Activated T-cell treated with anti-CD3 and anti-CD28 coated beads for 4 hours (primary cell): ENCODE measurements around the gene ACAD10.

ENCODE experiments used
- DNase-seq: peaks from one replicate; pipeline ENCODE4 v3.0.0-alpha.2; 2020

ACAD10 gene

DNA sequence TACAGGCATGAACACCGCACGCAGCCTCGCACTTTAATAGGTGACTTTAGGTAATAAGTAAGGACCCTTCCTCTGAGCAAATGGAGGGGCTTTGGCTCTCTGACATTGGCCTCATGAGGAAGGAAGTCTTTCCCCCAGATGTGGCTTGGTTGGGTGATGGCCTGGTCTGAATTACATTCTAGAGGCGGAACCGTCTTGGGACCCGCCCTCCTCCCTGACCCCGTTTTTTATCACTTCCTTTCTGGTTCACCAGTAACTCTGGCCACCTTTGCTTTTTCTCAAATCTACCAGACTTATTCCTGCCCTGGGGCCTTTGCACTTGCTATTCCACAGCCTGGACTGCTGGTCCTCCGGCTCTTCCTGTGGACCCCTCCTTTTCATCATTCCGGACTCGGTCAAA lies 94.3 kb downstream of the ACAD10 start:
- no peak for DNase-seq

DNA sequence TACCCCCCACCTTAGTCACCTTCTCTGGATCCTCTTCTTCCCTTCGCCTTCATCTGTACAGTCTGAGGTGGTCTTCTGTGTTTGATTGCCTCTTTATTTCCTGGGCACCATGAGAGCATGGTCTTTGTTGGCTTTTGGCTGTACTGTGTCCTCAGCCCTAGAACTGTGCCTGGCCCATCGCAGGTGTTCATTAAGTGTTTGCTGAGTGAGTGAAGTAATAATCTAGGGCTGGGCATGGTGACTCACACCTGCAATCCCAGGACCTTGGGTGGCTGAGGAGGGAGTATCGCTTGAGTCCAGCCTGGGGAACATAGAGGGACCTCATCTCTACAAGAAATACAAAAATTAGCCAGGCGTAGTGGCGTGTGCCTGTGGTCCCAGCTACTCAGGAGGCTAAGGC lies 94.8 kb downstream of the ACAD10 start:
- no peak for DNase-seq

DNA sequence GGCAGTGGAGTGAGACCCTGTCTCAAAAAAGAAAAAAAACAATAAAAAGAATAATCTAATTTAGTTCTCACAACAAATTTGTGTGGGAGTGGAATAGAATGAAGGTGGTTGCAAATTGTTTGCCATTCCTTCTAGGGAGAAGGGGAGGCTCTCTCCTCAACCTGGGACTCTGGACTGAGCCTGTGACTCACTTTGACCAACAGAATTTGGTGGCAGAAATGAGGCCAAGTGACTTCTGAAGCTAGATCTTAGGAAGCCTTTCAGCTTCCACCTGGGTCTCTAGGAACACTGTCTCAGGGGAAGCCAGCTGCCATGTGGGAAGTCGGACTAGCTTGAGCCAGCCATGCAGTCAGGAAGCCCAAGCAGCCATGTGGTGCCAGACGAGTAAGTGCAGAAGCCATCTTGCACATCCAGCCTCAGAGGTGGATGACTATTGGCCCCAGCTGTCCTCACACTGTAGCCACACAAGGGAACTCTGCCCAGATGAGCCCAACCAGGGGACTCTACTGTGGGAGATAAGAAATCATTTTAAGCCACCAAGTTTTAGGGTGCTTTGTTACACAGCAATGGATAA lies 95.3 kb downstream of the ACAD10 start:
- DNase-seq: no peak

DNA sequence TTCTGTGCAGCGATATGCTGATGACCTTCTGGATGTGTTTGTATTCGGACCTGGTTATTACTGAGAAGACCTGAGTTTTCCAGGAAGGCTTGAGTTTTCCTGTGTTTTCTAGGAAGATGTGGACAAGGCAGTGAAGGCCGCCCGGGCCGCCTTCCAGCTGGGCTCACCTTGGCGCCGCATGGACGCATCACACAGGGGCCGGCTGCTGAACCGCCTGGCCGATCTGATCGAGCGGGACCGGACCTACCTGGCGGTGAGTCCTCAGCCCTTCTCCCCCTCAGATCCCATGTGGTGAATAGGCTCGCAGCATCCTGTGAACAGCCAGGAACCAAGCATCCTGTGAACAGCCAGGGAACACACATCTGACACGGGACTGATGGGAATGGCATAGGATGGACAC lies 97.2 kb downstream of the ACAD10 start:
- DNase-seq: no peak

DNA sequence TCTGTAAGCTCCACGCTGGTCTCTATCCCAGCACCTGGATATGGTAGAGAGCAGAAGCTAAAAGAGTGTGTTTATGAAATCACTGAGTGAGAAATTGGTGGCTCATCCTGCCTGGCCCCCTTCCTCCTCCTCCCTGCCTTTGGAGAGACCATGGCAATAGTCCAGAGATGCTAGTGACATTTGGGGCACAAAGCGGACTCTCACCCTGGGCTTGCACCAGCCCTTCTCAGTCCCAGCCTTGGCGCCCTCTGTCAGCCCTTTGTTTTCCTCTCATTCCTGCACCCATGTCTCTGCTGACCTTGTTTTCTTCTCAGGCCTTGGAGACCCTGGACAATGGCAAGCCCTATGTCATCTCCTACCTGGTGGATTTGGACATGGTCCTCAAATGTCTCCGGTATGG lies 99.1 kb downstream of the ACAD10 start:
- DNase-seq: no peak

DNA sequence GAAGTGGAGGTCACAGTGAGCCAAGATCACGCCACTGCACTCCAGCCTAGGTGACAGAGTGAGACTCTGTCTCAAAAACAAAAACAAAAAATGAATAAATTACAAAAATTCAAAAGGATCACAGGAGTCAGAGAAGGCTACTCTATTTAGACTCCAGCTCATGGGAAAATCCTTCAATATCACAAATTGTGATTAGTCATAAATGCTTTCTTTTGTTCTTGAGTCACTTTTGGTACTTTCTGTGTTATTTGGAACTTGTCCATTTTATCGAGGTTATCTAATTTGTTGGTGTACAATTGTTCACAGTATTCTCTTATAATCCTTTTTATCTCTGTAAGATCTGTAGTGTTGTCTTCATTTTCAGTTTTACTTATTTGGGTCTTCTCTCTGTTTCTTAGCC lies 99.8 kb downstream of the ACAD10 start:
- no peak for DNase-seq

DNA sequence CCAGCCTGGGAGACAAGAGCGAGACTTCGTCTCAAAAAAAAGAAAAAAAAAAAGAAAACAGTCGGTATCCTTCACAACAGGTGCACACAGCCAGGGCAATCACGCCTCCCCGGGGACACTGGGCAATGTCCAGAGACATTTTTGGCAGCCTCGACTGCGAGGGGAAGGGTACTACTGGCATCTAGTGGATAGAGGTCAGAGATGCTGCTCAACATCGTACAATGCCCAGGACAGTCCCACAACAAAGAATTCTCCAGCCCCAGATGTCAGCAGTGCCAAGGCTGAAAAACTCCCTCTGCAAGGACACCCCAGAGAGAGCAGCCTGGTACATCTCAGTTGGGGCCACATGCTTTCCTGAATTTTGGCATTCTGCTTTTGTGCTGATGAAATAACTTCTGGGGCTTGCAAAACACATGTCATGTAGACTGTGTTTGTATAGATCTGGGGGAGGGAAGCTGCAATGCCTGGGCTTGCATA lies 102.4 kb downstream of the ACAD10 start:
- no peak for DNase-seq

DNA sequence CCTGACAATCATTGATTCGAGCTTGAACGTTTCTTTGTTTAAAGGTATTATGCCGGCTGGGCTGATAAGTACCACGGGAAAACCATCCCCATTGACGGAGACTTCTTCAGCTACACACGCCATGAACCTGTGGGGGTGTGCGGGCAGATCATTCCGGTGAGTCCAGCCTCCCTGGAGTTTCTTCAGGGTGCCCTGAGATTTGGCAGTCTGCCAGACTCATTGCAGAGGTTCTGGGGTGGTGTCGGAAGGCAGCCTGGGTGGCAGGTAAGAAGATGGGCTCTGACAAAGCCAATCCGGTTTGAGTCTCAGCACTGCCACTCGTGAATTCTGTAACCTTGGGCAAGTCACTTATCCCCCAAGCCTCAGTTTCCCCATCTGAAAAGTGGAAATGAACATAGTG lies 103.9 kb downstream of the ACAD10 start:
- no peak for DNase-seq

DNA sequence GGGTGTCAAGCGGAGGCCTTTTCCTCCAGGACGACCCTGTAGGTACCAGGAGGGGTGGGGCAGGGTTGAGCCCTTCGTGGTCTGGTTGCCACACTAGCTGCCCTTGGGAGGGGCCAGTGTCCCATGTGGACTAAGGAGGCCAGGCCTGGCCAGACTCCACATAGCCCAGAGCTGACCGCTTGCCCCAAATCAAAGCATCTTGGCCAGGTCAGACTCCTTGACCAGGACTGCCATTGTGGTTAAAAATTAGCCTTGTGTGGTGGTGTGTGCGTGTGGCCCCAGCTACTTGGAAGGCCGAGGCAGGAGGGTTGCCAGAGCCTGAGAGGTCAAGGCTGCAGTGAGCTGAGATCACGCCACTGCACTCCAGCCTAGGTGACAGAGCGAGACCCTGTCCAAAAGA lies 105.7 kb downstream of the ACAD10 start:
- no peak for DNase-seq

DNA sequence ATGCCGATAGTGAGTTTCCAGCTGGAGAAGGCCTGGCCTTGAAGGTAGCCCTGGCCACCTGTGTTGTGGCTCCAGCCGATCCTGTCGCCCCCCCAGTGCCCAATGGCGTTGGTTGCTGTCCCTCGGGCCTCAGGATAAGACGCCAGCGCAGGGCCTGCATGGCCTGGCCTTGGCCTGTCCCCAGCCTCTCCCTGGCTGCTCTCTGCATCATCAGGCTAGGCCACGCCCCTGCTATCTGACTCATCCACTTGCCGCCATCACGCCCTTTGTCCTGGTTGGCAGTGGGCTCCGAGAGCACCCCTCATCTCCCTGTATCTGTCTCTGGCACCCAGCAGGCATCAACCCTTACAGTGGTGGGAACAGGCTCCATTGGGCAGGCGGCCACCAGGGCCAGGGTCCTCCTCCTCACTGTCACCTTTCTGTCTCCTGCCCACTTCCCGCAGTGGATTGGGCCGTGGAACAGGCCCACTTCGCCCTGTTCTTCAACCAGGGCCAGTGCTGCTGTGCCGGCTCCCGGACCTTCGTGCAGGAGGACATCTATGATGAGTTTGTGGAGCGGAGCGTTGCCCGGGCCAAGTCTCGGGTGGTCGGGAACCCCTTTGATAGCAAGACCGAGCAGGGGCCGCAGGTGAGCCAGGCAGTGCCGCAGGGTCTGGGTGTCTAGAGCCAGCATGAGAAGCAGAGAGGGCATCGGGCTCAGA lies 106.5 kb downstream of the ACAD10 start:
- no peak for DNase-seq

DNA sequence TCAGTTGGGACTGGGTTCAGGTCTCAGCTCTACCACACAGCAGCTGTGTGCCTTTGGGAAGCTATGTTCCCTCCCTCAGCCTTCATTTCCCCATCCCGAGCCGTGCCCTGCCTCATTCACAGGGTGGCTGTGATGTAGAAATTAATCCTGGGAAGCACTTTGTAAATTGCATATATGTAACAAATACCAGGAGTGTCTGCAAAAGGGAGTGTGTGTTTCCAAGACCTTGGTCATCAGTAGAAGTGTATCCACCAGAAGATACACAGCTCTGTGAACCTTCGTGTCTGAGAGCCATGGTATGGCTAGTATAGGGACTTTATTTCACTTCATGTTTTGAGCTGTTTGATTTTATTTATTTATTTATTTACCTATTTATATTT lies 107.0 kb downstream of the ACAD10 start:
- DNase-seq: no peak

DNA sequence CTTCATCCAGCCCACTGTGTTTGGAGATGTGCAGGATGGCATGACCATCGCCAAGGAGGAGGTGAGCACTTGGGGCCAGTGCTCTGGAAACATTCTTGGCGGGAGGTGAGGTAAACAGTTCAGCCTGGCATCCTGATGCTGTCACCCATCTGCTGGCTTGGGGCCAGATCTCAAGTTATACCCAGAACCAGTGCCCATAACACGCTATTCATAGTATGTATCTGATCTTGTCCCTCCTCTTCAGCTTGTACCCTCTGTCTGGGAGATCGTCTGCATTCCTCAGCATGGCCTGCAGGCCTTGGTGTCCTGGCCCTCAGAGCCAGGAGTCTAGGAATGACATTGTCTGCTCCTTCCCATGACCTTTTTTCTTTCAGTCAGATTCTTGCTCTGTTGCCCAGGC lies 112.3 kb downstream of the ACAD10 start:
- DNase-seq: no peak

DNA sequence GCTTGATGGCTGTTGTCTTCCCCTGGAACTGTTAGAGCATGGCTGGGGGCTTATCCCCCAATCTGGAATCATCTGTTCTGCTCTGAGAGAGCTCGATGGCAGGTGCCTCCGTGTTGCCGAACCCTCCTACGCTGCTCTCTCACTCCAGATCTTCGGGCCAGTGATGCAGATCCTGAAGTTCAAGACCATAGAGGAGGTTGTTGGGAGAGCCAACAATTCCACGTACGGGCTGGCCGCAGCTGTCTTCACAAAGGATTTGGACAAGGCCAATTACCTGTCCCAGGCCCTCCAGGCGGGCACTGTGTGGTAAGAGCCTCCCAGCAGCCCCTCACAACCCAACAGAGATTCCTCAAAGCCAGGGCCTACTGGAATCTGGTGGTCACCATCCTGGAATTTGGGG lies 113.9 kb downstream of the ACAD10 start:
- DNase-seq: no peak

DNA sequence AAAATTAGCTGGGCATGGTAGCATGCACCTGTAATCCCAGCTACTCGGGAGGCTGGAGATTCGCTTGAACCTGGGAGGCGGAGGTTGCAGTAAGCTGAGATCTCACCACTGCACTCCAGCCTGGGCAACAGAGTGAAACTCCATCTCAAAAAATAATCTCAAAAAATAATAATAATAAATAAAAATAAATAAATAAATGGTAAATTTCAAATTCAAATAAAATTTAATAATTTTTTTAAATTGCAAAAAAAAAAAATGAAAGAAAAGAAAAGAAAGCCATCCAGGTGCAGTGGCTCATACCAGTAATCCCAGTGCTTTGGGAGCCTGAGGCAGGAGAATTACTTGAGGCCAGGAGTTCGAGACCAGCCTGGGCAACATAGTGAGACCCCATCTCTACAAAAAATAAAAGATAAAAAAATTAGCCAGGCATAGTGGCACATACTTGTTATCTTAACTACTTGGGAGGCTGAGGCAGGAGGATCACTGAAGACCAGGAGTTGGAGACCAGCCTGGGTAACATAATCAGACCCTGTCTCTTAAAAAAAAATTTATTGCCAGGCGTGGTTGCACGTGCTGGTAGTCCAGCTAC lies 117.3 kb downstream of the ACAD10 start:
- no peak for DNase-seq

DNA sequence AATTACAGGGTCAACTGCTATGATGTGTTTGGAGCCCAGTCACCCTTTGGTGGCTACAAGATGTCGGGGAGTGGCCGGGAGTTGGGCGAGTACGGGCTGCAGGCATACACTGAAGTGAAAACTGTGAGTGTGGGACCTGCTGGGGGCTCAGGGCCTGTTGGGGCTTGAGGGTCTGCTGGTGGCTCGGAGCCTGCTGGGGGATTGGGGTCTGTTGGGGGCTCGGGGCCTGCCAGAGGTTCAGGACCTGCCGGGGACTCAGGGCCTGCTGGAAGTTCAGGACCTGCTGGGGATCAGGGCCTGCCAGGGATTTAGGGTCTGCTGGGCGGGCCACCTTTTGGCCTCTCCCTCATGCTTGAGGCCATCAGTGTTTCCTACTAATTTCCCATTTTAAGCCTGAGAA lies 118.0 kb downstream of the ACAD10 start:
- DNase-seq: no peak

DNA sequence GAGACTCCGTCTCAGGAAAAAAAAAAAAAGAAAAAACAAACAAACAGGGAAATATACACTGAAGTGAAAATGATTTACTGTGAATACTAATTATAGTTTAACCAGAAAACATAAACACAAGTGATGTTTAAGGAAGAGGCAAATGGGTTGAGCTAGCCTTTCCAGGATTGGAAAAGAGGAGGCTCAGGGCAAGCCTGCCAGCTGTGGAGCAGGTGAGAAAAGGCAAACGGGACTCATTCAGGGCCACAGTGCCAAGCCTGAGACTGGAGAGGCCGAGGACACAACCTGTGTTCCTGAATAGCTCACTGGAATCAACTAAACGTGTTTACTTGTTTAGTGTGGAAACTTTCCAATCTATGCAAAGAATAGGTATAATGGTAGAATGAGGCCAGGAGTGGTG lies 120.5 kb downstream of the ACAD10 start:
- DNase-seq: no peak
